GM12872 (cell line): ENCODE measurements around the gene BRK1.

Experiments
- TF ChIP-seq, protein P1 (sequence below): IDR thresholded peaks from 3 replicates; pipeline ENCODE4 v1.5.1; 2011; ENCODE audit warnings: low read depth, mild to moderate bottlenecking, low read length, moderate library complexity; ENCODE audit not compliant: insufficient read depth

The BRK1 gene

DNA sequence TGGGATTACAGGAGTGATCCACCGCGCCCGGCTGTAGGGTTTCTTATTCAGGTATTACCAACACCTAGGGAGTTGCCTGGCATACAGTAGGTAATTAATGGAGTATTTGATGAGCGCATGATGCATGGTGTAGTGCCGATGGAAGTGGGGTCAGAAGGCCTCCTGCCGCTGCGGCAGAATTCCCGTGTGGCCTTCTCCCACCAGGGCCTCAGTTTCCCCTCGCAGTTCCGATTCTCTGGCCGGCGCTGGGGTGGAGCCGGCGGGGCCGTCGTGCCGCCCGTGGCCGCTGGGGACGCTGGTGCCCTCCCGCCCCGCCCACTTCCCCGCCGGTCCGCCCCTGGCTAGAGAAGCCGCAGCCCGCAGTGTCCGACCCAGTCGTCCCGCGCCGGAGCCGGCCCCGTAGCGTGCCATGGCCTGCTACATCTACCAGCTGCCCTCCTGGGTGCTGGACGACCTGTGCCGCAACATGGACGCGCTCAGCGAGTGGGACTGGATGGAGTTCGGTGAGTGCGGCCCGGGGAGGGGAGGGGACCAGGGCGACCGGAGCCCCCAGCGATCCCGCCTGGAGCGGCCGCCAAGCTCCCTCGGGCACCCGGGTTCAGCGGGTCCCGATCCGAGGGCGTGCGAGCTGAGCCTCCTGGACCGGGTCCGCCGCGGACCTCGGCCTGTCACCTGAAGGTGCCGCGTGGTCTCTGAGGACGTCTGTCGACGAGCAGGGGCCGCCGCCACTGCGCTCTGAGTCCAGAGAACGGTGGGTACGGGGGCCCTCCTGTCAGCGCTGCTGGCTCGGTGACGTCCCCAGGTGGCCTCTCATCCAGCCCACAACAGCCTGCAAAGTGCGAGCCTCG, 49.3 kb downstream of the BRK1 start, which contains the start of gene IRAK2:
Gene IRAK2 (plus strand): TSS at position 374 of the 848 bp plus-strand sequence. CDS start 36 bp downstream, at position 410.
- TF ChIP-seq, protein P1, sequence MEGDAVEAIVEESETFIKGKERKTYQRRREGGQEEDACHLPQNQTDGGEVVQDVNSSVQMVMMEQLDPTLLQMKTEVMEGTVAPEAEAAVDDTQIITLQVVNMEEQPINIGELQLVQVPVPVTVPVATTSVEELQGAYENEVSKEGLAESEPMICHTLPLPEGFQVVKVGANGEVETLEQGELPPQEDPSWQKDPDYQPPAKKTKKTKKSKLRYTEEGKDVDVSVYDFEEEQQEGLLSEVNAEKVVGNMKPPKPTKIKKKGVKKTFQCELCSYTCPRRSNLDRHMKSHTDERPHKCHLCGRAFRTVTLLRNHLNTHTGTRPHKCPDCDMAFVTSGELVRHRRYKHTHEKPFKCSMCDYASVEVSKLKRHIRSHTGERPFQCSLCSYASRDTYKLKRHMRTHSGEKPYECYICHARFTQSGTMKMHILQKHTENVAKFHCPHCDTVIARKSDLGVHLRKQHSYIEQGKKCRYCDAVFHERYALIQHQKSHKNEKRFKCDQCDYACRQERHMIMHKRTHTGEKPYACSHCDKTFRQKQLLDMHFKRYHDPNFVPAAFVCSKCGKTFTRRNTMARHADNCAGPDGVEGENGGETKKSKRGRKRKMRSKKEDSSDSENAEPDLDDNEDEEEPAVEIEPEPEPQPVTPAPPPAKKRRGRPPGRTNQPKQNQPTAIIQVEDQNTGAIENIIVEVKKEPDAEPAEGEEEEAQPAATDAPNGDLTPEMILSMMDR: peak; percentile 86

DNA sequence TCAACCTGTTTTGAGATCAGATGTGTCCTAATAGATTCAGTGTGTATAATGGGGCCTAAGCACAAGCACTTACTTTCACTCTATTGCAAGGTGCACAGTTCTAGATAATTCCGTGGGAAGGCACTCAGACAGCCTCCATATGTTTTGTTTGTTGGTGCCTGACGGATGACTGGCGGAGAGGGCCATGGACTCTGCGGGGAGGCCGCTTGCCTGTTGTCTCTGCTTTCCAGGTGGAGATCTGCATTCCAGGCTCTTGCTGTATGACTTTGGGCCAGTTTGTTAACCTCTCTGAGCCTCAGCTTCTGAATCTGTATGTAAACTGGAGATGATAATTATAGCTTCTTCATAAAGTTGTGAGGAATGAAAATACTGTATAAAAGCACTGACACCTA, 50.7 kb downstream of the BRK1 start:
- TF ChIP-seq, protein P1: no peak

DNA sequence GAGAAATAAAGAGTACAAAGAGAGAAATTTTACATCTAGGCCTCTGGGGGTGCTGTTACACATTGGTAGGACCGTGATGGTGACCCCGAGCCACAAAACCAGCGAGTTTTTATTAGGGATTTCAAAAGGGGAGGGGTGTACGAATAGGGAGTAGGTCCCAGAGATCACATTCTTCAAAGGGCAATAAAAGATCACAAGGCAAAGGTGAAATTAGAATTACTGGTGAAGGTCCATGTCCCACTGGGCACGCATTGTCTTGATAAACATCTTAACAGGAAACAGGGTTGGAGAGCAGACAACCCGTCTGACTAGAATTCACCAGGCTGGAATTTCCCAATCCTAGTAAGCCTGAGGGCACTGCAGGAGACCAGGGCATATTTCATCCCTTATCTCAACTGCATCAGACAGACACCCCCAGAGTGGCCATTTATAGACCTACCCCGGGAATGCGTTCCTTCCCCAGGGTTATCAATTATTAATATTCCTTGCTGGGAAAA, 53.6 kb downstream of the BRK1 start:
- TF ChIP-seq, protein P1: no peak

DNA sequence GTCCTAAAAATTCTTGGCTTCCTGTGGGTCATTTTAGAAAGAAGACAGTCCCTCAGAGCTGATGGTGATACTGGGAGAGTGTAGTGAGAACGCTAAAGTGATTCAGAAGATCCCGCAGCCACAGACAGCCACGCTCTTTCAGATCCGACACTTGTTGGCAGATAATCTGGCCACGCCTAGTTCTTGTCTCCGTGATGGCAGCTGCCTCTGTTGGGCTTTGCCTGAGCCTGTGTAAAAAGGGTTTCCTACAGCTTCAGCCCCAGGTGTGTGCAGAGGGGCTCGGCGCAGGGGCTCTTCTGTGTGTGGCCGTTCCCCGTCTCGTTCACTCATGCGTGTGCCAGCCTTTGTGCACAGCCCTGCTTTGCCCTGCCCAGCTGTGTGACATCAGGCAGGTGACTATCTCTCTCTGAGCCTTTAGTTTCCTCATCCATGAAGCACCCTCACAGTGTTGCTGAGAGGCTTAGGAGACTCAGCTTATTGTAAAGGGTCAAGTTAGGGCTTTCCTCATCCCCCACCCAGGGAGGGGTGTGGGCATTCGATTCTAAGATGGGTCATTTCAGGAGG, 55.5 kb downstream of the BRK1 start:
- TF ChIP-seq, protein P1: no peak

DNA sequence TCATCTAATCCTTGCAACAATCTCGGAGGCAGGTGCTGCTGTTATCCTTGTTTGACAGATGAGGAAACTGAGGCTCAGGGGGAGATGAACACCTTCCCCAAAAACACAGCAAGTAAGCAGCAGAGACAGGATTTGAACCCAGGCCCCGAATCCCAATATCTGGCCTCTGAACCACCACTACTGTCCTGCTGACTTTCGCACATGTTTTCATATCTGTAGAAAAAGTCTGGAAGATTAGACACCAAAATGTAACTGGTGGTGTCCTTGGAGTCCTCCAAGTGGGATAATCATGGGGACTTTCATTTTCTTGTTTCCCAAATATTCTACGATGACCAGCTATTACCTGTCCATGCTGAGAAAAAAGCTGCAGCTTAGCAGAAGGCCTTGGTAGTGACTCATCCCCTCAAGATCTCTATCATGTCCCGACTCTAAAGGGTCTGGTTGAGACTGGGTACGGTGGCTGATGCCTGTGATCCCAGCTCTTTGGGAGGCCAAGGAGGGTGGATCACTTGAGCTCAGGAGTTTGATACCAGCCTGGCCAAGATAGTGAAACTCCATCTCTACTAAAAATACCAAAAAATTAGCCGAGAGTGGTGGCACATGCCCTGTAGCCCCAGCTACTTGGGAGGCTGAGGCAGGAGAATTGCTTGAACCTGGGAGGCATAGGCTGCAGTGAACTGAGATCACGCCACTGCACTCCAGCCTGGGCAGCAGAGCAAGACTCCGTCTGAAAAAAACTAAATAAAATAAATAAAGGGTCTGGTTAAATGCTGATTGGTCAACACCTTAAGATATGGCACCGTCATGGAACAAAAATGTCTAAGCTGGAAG, 57.8 kb downstream of the BRK1 start:
- TF ChIP-seq, protein P1: no peak

DNA sequence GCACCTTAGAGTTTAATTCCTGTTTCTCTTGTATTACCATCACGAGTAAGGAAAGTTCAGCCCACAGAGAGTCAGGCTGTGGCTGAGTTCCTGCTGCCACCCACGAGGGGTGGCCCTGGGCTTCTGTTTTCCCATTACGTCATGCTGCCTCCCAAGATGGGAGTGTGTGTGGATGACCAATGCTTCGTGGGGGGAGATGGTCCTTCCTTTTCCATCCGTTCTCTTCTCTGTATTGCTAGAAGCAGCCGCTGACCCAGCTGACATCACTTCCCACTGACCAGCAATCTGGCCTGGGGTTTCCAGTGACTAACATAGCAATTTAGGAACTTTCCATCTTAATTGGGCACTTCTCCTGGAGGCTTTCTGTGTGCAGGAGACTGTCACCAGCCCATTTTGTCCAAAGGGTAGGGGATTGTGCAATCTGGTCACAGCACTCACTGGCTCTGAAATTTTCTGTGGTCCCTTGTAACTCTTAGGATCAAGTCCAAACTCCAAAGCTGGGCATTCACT, 58.5 kb downstream of the BRK1 start:
- TF ChIP-seq, protein P1: no peak
